Mesothelial cell of epicardium (in vitro differentiated cells): ENCODE results near the gene GPR32. TPM values are rescaled to one million over a fixed set of nuclear protein-coding genes. Genes with fewer than 3 reads are reported as not detected.

Experiments
- DNase-seq, 2 experiments: peaks; one replicate each; pipeline ENCODE4 v3.0.0; 2021; ENCODE audit warnings: low spot score in 2 of 2; ENCODE audit not compliant: unreplicated experiment in 2 of 2
- H3K27ac Mint-ChIP-seq: 2 replicates; pipeline ENCODE4 v1.8.0; 2021; ENCODE audit warnings: mixed read lengths
- H3K27me3 Mint-ChIP-seq: 2 replicates; pipeline ENCODE4 v1.8.0; 2021; ENCODE audit warnings: low read depth, mixed read lengths
- H3K36me3 Mint-ChIP-seq: 2 replicates; pipeline ENCODE4 v1.8.0; 2021; ENCODE audit warnings: mixed read lengths
- H3K4me1 Mint-ChIP-seq: 2 replicates; pipeline ENCODE4 v1.8.0; 2021; ENCODE audit warnings: mixed read lengths
- H3K4me3 Mint-ChIP-seq: 2 replicates; pipeline ENCODE4 v1.8.0; 2021; ENCODE audit warnings: mild to moderate bottlenecking, moderate library complexity, mixed read lengths
- H3K9me3 Mint-ChIP-seq: 2 replicates; pipeline ENCODE4 v1.8.0; 2021; ENCODE audit warnings: mixed read lengths
- total RNA-seq: library from RNA; stranded (reverse); gene quantifications from 3 replicates; pipeline ENCODE4 v1.2.1, GENCODE V29; 2021
- TF ChIP-seq, protein P1 (sequence below): fragments of 200-600 bp; sonication (generic); IDR thresholded peaks from one replicate; pipeline ENCODE4 v1.5.0; 2021; ENCODE audit warnings: antibody characterized with exemption; ENCODE audit not compliant: unreplicated experiment

GPR32 gene
- total RNA-seq, 1 donor from 2014 or later: not detected

DNA sequence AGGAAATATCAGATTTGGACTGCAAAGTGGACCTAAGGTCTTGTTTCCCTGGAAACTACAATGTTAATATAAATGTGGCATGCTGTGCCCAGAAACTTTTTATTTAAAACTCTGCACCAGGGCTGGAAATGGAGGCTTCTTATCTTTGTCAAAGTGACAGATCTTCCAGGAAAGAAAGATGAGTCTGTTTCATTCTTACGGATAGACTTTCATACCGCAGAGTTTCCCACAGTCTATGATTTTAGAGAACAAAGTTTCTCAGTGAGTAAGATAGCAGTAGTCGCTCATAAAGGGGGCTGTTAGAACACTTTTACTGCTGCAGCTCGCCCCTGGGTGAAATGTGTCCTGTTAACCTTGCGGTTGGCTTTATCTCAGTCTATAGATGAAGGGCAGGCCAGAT, 40.4 kb upstream of the GPR32 start:
- TF ChIP-seq, protein P1, sequence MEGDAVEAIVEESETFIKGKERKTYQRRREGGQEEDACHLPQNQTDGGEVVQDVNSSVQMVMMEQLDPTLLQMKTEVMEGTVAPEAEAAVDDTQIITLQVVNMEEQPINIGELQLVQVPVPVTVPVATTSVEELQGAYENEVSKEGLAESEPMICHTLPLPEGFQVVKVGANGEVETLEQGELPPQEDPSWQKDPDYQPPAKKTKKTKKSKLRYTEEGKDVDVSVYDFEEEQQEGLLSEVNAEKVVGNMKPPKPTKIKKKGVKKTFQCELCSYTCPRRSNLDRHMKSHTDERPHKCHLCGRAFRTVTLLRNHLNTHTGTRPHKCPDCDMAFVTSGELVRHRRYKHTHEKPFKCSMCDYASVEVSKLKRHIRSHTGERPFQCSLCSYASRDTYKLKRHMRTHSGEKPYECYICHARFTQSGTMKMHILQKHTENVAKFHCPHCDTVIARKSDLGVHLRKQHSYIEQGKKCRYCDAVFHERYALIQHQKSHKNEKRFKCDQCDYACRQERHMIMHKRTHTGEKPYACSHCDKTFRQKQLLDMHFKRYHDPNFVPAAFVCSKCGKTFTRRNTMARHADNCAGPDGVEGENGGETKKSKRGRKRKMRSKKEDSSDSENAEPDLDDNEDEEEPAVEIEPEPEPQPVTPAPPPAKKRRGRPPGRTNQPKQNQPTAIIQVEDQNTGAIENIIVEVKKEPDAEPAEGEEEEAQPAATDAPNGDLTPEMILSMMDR: no peak
- peaks cover 34% of the 10 kb centered on the region for H3K27me3 Mint-ChIP-seq
- no peaks in the 10 kb centered on the region for H3K9me3 Mint-ChIP-seq
- no peak for DNase-seq
- H3K4me1 Mint-ChIP-seq: peaks cover 15% of the 10 kb centered on the region
- H3K4me3 Mint-ChIP-seq: no peak overlapping the region
- H3K27ac Mint-ChIP-seq: no peak overlapping the region
- no peaks in the 10 kb centered on the region for H3K36me3 Mint-ChIP-seq

DNA sequence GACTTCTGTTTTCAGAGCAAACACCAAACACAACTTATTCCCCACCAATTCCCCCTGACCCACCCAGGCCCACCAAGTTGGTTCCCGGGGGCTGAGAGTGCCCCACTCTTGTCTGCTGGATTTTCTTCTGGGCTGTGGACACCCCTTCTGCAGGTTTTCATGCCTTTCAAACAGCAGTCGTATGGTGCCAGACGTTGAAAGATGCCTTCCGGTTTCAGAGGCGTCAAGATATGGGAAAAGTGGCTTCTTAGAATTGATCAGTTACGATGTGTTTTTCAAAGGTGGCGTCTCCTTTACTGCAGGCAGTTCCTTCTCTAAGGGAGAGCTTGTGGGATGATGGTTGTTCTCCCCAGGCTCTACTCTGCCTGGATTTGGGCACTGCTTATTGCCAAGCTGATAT, 34.4 kb upstream of the GPR32 start:
- Mint-ChIP-seq H3K27me3 (peaks cover 80% of the 10 kb centered on the region), H3K4me3 (no peak overlapping the region), H3K36me3 (no peaks in the 10 kb centered on the region), H3K27ac (no peak overlapping the region), H3K9me3 (no peaks in the 10 kb centered on the region), H3K4me1 (no peaks in the 10 kb centered on the region)
- TF ChIP-seq, protein P1: no peak
- DNase-seq: no peak

DNA sequence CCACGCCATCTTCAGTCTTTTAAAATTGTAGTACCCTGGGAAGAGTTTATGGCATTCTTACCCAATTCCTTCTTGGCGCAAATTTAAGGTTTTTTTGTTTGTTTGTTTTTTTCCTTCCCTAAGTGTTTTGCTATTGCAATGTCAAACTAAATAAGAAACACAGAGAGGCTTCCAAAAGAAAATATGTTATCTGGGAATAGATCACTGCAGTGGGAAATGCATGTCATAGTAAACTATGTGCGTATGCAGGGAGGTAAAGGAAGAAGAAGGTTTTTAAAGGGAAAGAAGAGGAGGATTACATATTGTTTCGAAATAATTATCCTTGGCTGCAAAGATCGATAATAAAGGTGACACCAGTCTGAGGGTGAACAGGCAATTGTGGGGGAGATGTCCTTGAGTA, 33.9 kb upstream of the GPR32 start:
- Mint-ChIP-seq H3K27ac (no peak overlapping the region), H3K9me3 (no peaks in the 10 kb centered on the region), H3K4me3 (no peak overlapping the region), H3K36me3 (no peaks in the 10 kb centered on the region), H3K4me1 (no peaks in the 10 kb centered on the region), H3K27me3 (peaks cover 81% of the 10 kb centered on the region)
- DNase-seq: no peak
- TF ChIP-seq, protein P1: no peak

DNA sequence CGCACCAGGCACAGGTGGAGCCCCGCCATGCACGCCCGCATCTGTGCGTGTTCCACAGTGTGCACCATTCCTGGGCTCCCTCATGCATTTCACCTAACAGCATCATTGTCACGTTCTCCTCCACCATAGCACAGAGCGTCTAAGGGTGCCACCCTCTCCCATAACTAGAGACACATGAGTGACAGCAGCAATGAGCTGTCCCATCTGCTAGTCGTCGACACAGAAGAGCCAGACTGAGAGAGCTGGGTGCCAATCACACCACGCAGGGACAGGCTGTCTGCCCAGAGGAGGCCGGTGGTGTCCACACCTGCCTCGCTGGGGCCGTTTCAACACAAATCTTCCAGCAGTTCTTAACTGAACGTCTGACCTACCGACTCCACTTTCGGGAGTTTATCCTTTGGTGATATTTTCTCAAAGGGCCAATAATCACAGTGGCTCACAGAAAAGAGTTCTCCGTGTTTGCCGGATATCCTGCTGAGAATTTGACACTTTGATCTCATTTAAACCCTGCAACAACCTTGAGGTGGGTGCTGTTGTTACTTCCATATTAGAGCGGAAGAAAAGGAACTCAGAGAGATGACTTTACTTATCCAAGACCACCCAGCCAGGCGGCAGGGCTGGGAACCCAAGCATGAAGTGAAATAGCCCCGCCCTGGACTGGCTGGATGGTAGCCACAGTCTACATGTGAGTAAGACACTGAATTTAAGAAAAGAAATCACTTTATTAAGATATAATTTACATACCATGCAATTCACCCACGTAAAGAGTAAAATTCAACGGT, 30.9 kb upstream of the GPR32 start:
- no peak for DNase-seq
- Mint-ChIP-seq H3K4me1 (no peaks in the 10 kb centered on the region), H3K4me3 (no peak overlapping the region), H3K27me3 (peaks cover 74% of the 10 kb centered on the region), H3K36me3 (no peaks in the 10 kb centered on the region), H3K27ac (no peak overlapping the region), H3K9me3 (no peaks in the 10 kb centered on the region)
- TF ChIP-seq, protein P1: no peak

DNA sequence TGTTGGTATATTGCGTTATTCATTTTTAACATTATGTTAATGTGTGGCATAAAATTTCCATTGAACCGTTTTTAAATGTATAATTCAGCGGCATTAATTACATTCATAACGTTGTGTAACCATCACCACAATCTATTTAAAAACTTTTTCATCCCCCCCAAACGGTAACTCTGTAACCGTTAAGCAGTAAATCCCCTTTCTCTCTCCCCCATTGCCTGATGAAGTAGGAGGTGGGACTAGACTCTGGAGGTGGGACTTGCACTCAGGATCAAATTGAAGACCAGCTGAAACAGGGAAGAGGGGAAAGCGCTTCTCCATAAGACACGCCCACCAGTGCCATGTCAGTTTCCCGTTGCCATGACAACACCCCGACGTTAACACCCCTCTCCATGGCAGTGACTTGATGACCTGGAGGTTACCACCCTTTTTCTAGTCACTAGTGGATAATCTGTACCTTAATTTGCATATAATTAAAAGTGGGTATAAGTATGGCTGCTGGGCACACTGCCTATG, 30.3 kb upstream of the GPR32 start:
- Mint-ChIP-seq H3K4me3 (no peak overlapping the region), H3K9me3 (no peaks in the 10 kb centered on the region), H3K27ac (no peak overlapping the region), H3K4me1 (no peaks in the 10 kb centered on the region), H3K27me3 (peaks cover 74% of the 10 kb centered on the region), H3K36me3 (no peaks in the 10 kb centered on the region)
- DNase-seq: no peak
- TF ChIP-seq, protein P1: no peak
